HEK293 (cell line): Measurements from ENCODE around the gene GSK3B.

ENCODE experiments used
- CTCF ChIA-PET: fragments of 350-600 bp; formaldehyde crosslinking; extraction: SDS; loops from one replicate; lab custom pipeline; 2021; ENCODE audit warnings: antibody characterized with exemption; lab: Yijun Ruan, JAX
- POLR2A ChIA-PET: fragments of 300-600 bp; formaldehyde crosslinking; extraction: SDS; loops from one replicate; lab custom pipeline; 2020; ENCODE audit warnings: antibody characterized with exemption, inconsistent platforms; lab: Yijun Ruan, JAX
- H3K27ac ChIP-seq: fragments of 200-500 bp; sonication (Bioruptor generic); 2 replicates; pipeline ENCODE4 v1.5.1; 2014; ENCODE audit warnings: low read depth, low read length, control low read depth, inconsistent platforms; ENCODE audit errors: extremely low read depth
- H3K36me3 ChIP-seq, 2 experiments: fragments of 200-500 bp in 1 of 2; sonication (Bioruptor generic) in 1 of 2; 1 replicate in 1 of 2; 2 replicates in 1 of 2; pipeline ENCODE4 v1.5.1; 2014 to 2017; ENCODE audit warnings: inconsistent platforms in 2 of 2, low read length in 2 of 2; ENCODE audit not compliant: control insufficient read depth in 2 of 2, insufficient read depth in 1 of 2
- H3K4me1 ChIP-seq: fragments of 200-500 bp; sonication (Bioruptor generic); 2 replicates; pipeline ENCODE4 v1.5.1; 2014; ENCODE audit warnings: mild to moderate bottlenecking, low read length, inconsistent platforms; ENCODE audit not compliant: control insufficient read depth, insufficient read depth
- H3K4me3 ChIP-seq: 2 replicates; pipeline ENCODE4 v1.5.1; 2011; ENCODE audit warnings: low read depth, mild to moderate bottlenecking, control low read depth, low read length, moderate library complexity
- H3K9me3 ChIP-seq: fragments of 200-500 bp; sonication (Bioruptor generic); 2 replicates; pipeline ENCODE4 v1.5.1; 2014; ENCODE audit warnings: low read depth, low read length, inconsistent platforms; ENCODE audit not compliant: control insufficient read depth, insufficient read depth
- BCL11B ChIP-seq: fragments of 450-650 bp; formaldehyde crosslinking; IDR thresholded peaks from 2 replicates; pipeline ENCODE4 v1.5.1; 2016; ENCODE audit warnings: low read depth, missing biosample characterization, missing genetic modification characterization
- BCL6B ChIP-seq: fragments of 450-650 bp; formaldehyde crosslinking; IDR thresholded peaks from 2 replicates; pipeline ENCODE4 v1.5.1; 2017; ENCODE audit warnings: missing biosample characterization, missing genetic modification characterization
- GLI2 ChIP-seq: fragments of 450-650 bp; formaldehyde crosslinking; IDR thresholded peaks from 2 replicates; pipeline ENCODE4; 2017; ENCODE audit warnings: missing biosample characterization, missing genetic modification characterization, low read depth, borderline replicate concordance
- KLF10 ChIP-seq: fragments of 450-650 bp; IDR thresholded peaks from 2 replicates; pipeline ENCODE4 v1.5.1; 2018; ENCODE audit warnings: missing biosample characterization, mild to moderate bottlenecking, missing genetic modification characterization
- KLF7 ChIP-seq: fragments of 450-650 bp; formaldehyde crosslinking; IDR thresholded peaks from 2 replicates; pipeline ENCODE4 v1.5.1; 2016; ENCODE audit warnings: missing biosample characterization, missing genetic modification characterization, borderline replicate concordance
- PRDM10 ChIP-seq: fragments of 450-650 bp; formaldehyde crosslinking; IDR thresholded peaks from 2 replicates; pipeline ENCODE4 v1.5.1; 2016; ENCODE audit warnings: missing biosample characterization, missing genetic modification characterization
- PRDM6 ChIP-seq: fragments of 450-650 bp; formaldehyde crosslinking; IDR thresholded peaks from 2 replicates; pipeline ENCODE4 v1.5.1; 2017; ENCODE audit warnings: missing biosample characterization, missing genetic modification characterization
- WT1 ChIP-seq: fragments of 450-650 bp; formaldehyde crosslinking; IDR thresholded peaks from 2 replicates; pipeline ENCODE4 v1.5.1; 2016; ENCODE audit warnings: missing biosample characterization, missing genetic modification characterization
- YY2 ChIP-seq: fragments of 450-650 bp; formaldehyde crosslinking; IDR thresholded peaks from 2 replicates; pipeline ENCODE4 v1.5.1; 2016; ENCODE audit warnings: missing biosample characterization, missing genetic modification characterization
- ZBTB21 ChIP-seq: fragments of 450-650 bp; formaldehyde crosslinking; IDR thresholded peaks from 2 replicates; pipeline ENCODE4 v1.5.1; 2017; ENCODE audit warnings: missing biosample characterization, missing genetic modification characterization
- ZEB2 ChIP-seq: fragments of 450-650 bp; formaldehyde crosslinking; IDR thresholded peaks from 2 replicates; pipeline ENCODE4 v1.5.1; 2016; ENCODE audit warnings: missing biosample characterization, missing genetic modification characterization
- ZFP41 ChIP-seq: fragments of 450-650 bp; formaldehyde crosslinking; IDR thresholded peaks from 2 replicates; pipeline ENCODE4 v1.5.1; 2016; ENCODE audit warnings: missing biosample characterization, missing genetic modification characterization, borderline replicate concordance
- ZNF169 ChIP-seq: fragments of 450-650 bp; formaldehyde crosslinking; IDR thresholded peaks from 2 replicates; pipeline ENCODE4 v1.5.1; 2016; ENCODE audit warnings: missing biosample characterization, missing genetic modification characterization
- ZNF19 ChIP-seq: fragments of 450-650 bp; formaldehyde crosslinking; IDR thresholded peaks from 2 replicates; pipeline ENCODE4; 2016; ENCODE audit warnings: missing biosample characterization, missing genetic modification characterization, low read depth
- ZNF2 ChIP-seq: fragments of 450-650 bp; formaldehyde crosslinking; IDR thresholded peaks from 2 replicates; pipeline ENCODE4 v1.5.1; 2016; ENCODE audit warnings: missing biosample characterization, missing genetic modification characterization
- ZNF292 ChIP-seq: fragments of 450-650 bp; formaldehyde crosslinking; IDR thresholded peaks from 2 replicates; pipeline ENCODE4 v1.5.1; 2016; ENCODE audit warnings: low read depth, missing biosample characterization, missing genetic modification characterization, borderline replicate concordance
- ZNF366 ChIP-seq: fragments of 450-650 bp; formaldehyde crosslinking; conservative IDR thresholded peaks from 2 replicates; pipeline ENCODE4 v1.5.1; 2016; ENCODE audit warnings: missing biosample characterization, missing genetic modification characterization
- ZNF624 ChIP-seq: fragments of 450-650 bp; formaldehyde crosslinking; IDR thresholded peaks from 2 replicates; pipeline ENCODE4 v1.5.1; 2017; ENCODE audit warnings: missing biosample characterization, missing genetic modification characterization
- ZNF768 ChIP-seq: fragments of 450-650 bp; formaldehyde crosslinking; IDR thresholded peaks from 2 replicates; pipeline ENCODE4 v1.5.1; 2018; ENCODE audit warnings: missing biosample characterization, mild to moderate bottlenecking, missing genetic modification characterization
- ZNF837 ChIP-seq: fragments of 450-650 bp; formaldehyde crosslinking; IDR thresholded peaks from 2 replicates; pipeline ENCODE4 v1.5.1; 2016; ENCODE audit warnings: missing biosample characterization, missing genetic modification characterization
- ZNF843 ChIP-seq: fragments of 450-650 bp; formaldehyde crosslinking; IDR thresholded peaks from 2 replicates; pipeline ENCODE4 v1.5.1; 2016; ENCODE audit warnings: missing biosample characterization, missing genetic modification characterization
- ZXDB ChIP-seq: fragments of 450-650 bp; formaldehyde crosslinking; IDR thresholded peaks from 2 replicates; pipeline ENCODE4 v1.5.1; 2016; ENCODE audit warnings: missing biosample characterization, missing genetic modification characterization

Gene GSK3B

GRCh38 chr3:119808843-119809242 lies 285.4 kb downstream of the GSK3B start:
- CTCF ChIA-PET: no interaction called here
- POLR2A ChIA-PET: no interaction called here

GRCh38 chr3:119808244-119808643 lies 286.0 kb downstream of the GSK3B start:
- CTCF ChIA-PET: interaction anchor here (0.6 kb wide), 1 partner anchor 29 kb away, joined by 3 read pairs; no protein-coding TSS in a partner anchor
- POLR2A ChIA-PET: no interaction called here
- no peaks in the 10 kb centered on the region for H3K9me3 ChIP-seq
- H3K27ac ChIP-seq: no peak overlapping the region
- TF ChIP-seq ZFP41 (tag by site-specific recombination): no peak
- TF ChIP-seq ZNF843 (tag by site-specific recombination): no peak
- no peak overlapping the region for H3K4me3 ChIP-seq
- no peaks in the 10 kb centered on the region for H3K4me1 ChIP-seq
- H3K36me3 ChIP-seq: no peaks in the 10 kb centered on the region

More at GRCh38 chr3:119808843-119809242, 285.4 kb downstream of the GSK3B start:
- no peak overlapping the region for H3K27ac ChIP-seq
- H3K4me3 ChIP-seq: no peak overlapping the region
- no peaks in the 10 kb centered on the region for H3K4me1 ChIP-seq
- TF ChIP-seq YY2 (tag by site-specific recombination): no peak
- H3K9me3 ChIP-seq: no peaks in the 10 kb centered on the region
- H3K36me3 ChIP-seq: no peaks in the 10 kb centered on the region

- ChIA-PET POLR2A (no interaction called here), CTCF (interaction anchor here (0.5 to 1.4 kb wide), 2 partner anchors 13 to 30 kb away, joined by 3 to 4 read pairs; no protein-coding TSS in a partner anchor)
- TF ChIP-seq ZNF292 (tag by site-specific recombination) (no peak), ZNF2 (tag by site-specific recombination) (no peak), ZNF837 (tag by site-specific recombination) (no peak), ZNF169 (tag by site-specific recombination) (no peak), ZNF19 (no peak), BCL6B (tag by site-specific recombination) (no peak), KLF7 (tag by site-specific recombination) (no peak), ZXDB (tag by site-specific recombination) (no peak), YY2 (tag by site-specific recombination) (no peak), PRDM10 (tag by site-specific recombination) (no peak), BCL11B (tag by site-specific recombination) (no peak), GLI2 (tag by site-specific recombination) (no peak), ZNF624 (tag by site-specific recombination) (no peak), WT1 (no peak), PRDM6 (no peak), ZNF366 (tag by site-specific recombination) (no peak), ZEB2 (tag by site-specific recombination) (no peak), ZNF768 (tag by site-specific recombination) (no peak), KLF10 (tag by site-specific recombination) (no peak), ZBTB21 (tag by site-specific recombination) (no peak)
- no peaks in the 10 kb centered on the region for H3K4me1 ChIP-seq
- no peak overlapping the region for H3K4me3 ChIP-seq
- no peaks in the 10 kb centered on the region for H3K36me3 ChIP-seq
- no peak overlapping the region for H3K27ac ChIP-seq
- H3K9me3 ChIP-seq: no peaks in the 10 kb centered on the region
These were observed 293.4 kb downstream of the GSK3B start for GRCh38 chr3:119800844-119801243.
